ENCODE measurements around the gene TUBB4A.

GRCh38 chr19:6453951-6454565 is 48.1 kb downstream of the TUBB4A start:
- TF ChIP-seq ZNF274 (IDR thresholded peaks at IDR 0.05; ENCODE audit: low read depth, low read length) (no peak), SUZ12 (IDR thresholded peaks at IDR 0.05; ENCODE audit: extremely low read depth, insufficient read depth, insufficient read length) (no peak), YY1 (IDR thresholded peaks at IDR 0.05; ENCODE audit: insufficient read depth, insufficient read length) (no peak)
